GM12892 (cell line): Measurements from ENCODE around the gene GMIP. TPM values are rescaled to one million over a fixed set of nuclear protein-coding genes. Genes with fewer than 3 reads are reported as not detected.
"Not testable (repeated sequence)": the region's sequence is repeated elsewhere in the genome, so short reads cannot be mapped to it uniquely, and the experiment has no call there.

Experiments
- DNase-seq: peaks from one replicate; pipeline ENCODE4 v3.0.0; 2011; ENCODE audit not compliant: insufficient read length
- FAIRE-seq: peaks from 2 replicates; lab custom pipeline; 2011; peaks lifted over from hg19 to GRCh38; lab: Jason Lieb, UNC
- POLR2A ChIP-seq: IDR thresholded peaks from 2 replicates; pipeline ENCODE4 v1.6.1; 2011; ENCODE audit warnings: low read depth, low read length, control low read depth
- POLR2AphosphoS5 ChIP-seq: IDR thresholded peaks from 2 replicates; pipeline ENCODE4 v1.6.1; 2011; ENCODE audit warnings: low read depth, low read length, control low read depth
- TAF1 ChIP-seq: IDR thresholded peaks from 2 replicates; pipeline ENCODE4 v1.6.1; 2011; ENCODE audit warnings: low read depth, mild to moderate bottlenecking, control low read depth, low read length, borderline replicate concordance
- polyA plus RNA-seq: library from polyadenylated mRNA; unstranded; fragments of >200 nt; gene quantifications from one replicate; pipeline ENCODE4 v1.2.1, GENCODE V29; 2012; ENCODE audit warnings: missing spikeins, inconsistent platforms; ENCODE audit not compliant: missing spikeins

GMIP gene
- 21.5 TPM for polyA plus RNA-seq

- FAIRE-seq: peak; percentile 96
- peak; percentile 18; the same call in 1 of the 2 replicates for TF ChIP-seq TAF1
- TF ChIP-seq POLR2AphosphoS5: peak; percentile 47
- TF ChIP-seq POLR2A: peak; percentile 56; the same call in 1 of the 2 replicates
These were observed at the start of gene GMIP for GRCh38 chr19:19643158-19644053. TSS of gene GMIP (minus strand) at chr19:19643657. CDS start at chr19:19643529, 128 bp downstream.

GRCh38 chr19:19691683-19692082 is 48.2 kb upstream of the GMIP start:
- no peak for TF ChIP-seq TAF1
- no peak for TF ChIP-seq POLR2AphosphoS5
- no peak for TF ChIP-seq POLR2A
- FAIRE-seq: no peak
- DNase-seq: no peak

More at GRCh38 chr19:19643158-19644053, at the start of gene GMIP:
- DNase-seq: peak; percentile 96

- FAIRE-seq, DNase-seq: not testable (repeated sequence)
These were observed 45.6 kb upstream of the GMIP start for GRCh38 chr19:19689023-19689422.

- TF ChIP-seq TAF1 (no peak), POLR2AphosphoS5 (no peak), POLR2A (no peak)
- no peak for DNase-seq
- no peak for FAIRE-seq
These were observed 43.6 kb upstream of the GMIP start for GRCh38 chr19:19687090-19687489.

GRCh38 chr19:19686580-19686979 is 43.1 kb upstream of the GMIP start:
- DNase-seq: no peak
- FAIRE-seq: no peak
- TF ChIP-seq POLR2AphosphoS5: no peak
- no peak for TF ChIP-seq TAF1
- TF ChIP-seq POLR2A: no peak

- DNase-seq, FAIRE-seq: not testable (repeated sequence)
These were observed 42.7 kb upstream of the GMIP start for GRCh38 chr19:19686119-19686518.

GRCh38 chr19:19679176-19680073 is 36.0 kb upstream of the GMIP start:
- TF ChIP-seq POLR2A (no peak), TAF1 (no peak), POLR2AphosphoS5 (no peak)
- FAIRE-seq (no peak), DNase-seq (no peak)

- no peak for DNase-seq
These were observed 34.1 kb upstream of the GMIP start for GRCh38 chr19:19677579-19677978.

GRCh38 chr19:19674315-19674714 is 30.9 kb upstream of the GMIP start:
- FAIRE-seq: no peak
- TF ChIP-seq TAF1 (no peak), POLR2A (no peak), POLR2AphosphoS5 (no peak)
- DNase-seq: no peak

More at GRCh38 chr19:19677579-19677978, 34.1 kb upstream of the GMIP start:
- no peak for FAIRE-seq
- TF ChIP-seq TAF1 (no peak), POLR2AphosphoS5 (no peak), POLR2A (no peak)

- no peak for DNase-seq
- TF ChIP-seq POLR2A (no peak), POLR2AphosphoS5 (no peak), TAF1 (no peak)
- no peak for FAIRE-seq
These were observed 29.4 kb upstream of the GMIP start for GRCh38 chr19:19672816-19673215.

- no peak for DNase-seq
- FAIRE-seq: no peak
- no peak for TF ChIP-seq TAF1
- no peak for TF ChIP-seq POLR2A
- TF ChIP-seq POLR2AphosphoS5: no peak
These were observed 26.7 kb upstream of the GMIP start for GRCh38 chr19:19670070-19670551.
